Adipocyte (in vitro differentiated cells): ENCODE measurements around the gene ANAPC2.

Experiments used
- DNase-seq: peaks from one replicate; pipeline ENCODE4 v3.0.0-alpha.2; 2015; ENCODE audit warnings: low read depth
- H3K27me3 ChIP-seq: replicated peaks from 2 replicates; pipeline ENCODE4 v1.7.0; 2013; ENCODE audit warnings: mild to moderate bottlenecking, low read length, moderate library complexity; ENCODE audit not compliant: control insufficient read depth, insufficient read depth
- H3K36me3 ChIP-seq: 2 replicates; pipeline ENCODE4 v1.7.0; 2013; ENCODE audit warnings: low read length, mild to moderate bottlenecking, moderate library complexity; ENCODE audit not compliant: control insufficient read depth, insufficient read depth, severe bottlenecking
- H3K4me1 ChIP-seq: 2 replicates; pipeline ENCODE4 v1.7.0; 2013; ENCODE audit warnings: mild to moderate bottlenecking, low read length, moderate library complexity; ENCODE audit not compliant: control insufficient read depth, insufficient read depth
- H3K4me3 ChIP-seq: 2 replicates; pipeline ENCODE4 v1.7.0; 2013; ENCODE audit warnings: mild to moderate bottlenecking, low read length, moderate library complexity
- H3K9ac ChIP-seq: 2 replicates; pipeline ENCODE4 v1.7.0; 2013; ENCODE audit warnings: mild to moderate bottlenecking, low read length, moderate library complexity
- H3K9me3 ChIP-seq: 2 replicates; pipeline ENCODE4 v1.7.0; 2013; ENCODE audit warnings: mild to moderate bottlenecking, low read length, moderate library complexity; ENCODE audit not compliant: control insufficient read depth

ANAPC2 gene

GRCh38 chr9:137231372-137232039 lies 43.1 kb upstream of the ANAPC2 start:
- no peak for DNase-seq
- Histone ChIP-seq H3K27me3 (peaks cover 30% of the 10 kb centered on the region), H3K9me3 (no peaks in the 10 kb centered on the region), H3K36me3 (no peaks in the 10 kb centered on the region), H3K4me3 (no peak overlapping the region), H3K4me1 (peaks cover 10% of the 10 kb centered on the region), H3K9ac (no peak overlapping the region)

GRCh38 chr9:137230705-137231371 lies 42.5 kb upstream of the ANAPC2 start, which contains the start of gene SLC34A3:
Gene SLC34A3, plus strand, starts transcription at chr9:137230901. Its CDS starts 802 bp downstream, at chr9:137231703.
- no peak for DNase-seq
- H3K4me3 ChIP-seq, result no peak within 1 kb of the TSS

DNA sequence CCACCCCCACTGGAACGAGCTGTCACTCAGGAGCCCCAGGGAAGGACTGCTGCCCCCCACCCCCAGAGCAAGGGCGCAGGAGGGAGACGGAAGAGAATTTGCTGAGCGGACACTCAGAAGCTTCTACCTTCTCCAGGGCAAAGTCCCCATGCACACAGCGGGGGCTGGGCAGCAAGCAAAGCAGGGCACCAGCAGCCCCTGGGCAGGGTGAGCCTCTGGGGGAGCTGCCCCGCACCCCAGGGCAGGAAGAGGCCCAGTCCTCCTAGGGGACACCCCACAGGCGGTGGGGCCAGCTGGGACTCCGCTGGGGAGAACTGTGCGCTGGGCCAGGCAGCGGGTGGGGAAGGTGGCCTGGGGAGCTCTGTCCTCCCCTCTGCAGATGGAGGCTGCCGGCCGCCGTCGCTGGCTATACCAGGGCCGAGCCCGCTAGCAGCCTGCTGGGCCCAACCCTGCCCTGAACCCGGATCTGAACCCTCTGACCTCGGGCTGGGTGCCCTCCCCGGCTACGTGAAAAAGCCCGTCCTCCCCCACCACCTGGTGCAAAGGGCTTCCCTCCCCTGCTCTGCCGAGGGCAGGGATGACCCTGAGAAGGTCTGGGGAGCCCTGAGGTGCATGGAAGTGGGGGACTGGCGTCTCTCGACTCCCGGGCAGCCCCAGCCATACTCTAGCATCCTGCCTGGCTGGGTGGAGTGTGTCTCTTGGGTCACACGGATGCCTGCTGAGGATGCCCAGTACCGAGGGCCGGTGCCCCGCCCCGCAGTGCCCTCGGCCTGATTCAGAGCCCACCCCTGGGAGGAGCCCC lies 41.7 kb upstream of the ANAPC2 start:
- no peak overlapping the region for H3K9ac ChIP-seq
- H3K4me1 ChIP-seq, result peaks cover 5% of the 10 kb centered on the region
- no peak for DNase-seq
- peaks cover 24% of the 10 kb centered on the region for H3K27me3 ChIP-seq
- H3K4me3 ChIP-seq, result no peak overlapping the region
- H3K9me3 ChIP-seq, result no peaks in the 10 kb centered on the region
- H3K36me3 ChIP-seq, result no peaks in the 10 kb centered on the region

More at GRCh38 chr9:137230705-137231371, 42.5 kb upstream of the ANAPC2 start, which contains the start of gene SLC34A3:
- Histone ChIP-seq H3K36me3 (no peaks in the 10 kb centered on the region), H3K9me3 (no peaks in the 10 kb centered on the region), H3K4me1 (peaks cover 5% of the 10 kb centered on the region), H3K27me3 (peaks cover 30% of the 10 kb centered on the region), H3K9ac (no peak within 1 kb of the TSS)

DNA sequence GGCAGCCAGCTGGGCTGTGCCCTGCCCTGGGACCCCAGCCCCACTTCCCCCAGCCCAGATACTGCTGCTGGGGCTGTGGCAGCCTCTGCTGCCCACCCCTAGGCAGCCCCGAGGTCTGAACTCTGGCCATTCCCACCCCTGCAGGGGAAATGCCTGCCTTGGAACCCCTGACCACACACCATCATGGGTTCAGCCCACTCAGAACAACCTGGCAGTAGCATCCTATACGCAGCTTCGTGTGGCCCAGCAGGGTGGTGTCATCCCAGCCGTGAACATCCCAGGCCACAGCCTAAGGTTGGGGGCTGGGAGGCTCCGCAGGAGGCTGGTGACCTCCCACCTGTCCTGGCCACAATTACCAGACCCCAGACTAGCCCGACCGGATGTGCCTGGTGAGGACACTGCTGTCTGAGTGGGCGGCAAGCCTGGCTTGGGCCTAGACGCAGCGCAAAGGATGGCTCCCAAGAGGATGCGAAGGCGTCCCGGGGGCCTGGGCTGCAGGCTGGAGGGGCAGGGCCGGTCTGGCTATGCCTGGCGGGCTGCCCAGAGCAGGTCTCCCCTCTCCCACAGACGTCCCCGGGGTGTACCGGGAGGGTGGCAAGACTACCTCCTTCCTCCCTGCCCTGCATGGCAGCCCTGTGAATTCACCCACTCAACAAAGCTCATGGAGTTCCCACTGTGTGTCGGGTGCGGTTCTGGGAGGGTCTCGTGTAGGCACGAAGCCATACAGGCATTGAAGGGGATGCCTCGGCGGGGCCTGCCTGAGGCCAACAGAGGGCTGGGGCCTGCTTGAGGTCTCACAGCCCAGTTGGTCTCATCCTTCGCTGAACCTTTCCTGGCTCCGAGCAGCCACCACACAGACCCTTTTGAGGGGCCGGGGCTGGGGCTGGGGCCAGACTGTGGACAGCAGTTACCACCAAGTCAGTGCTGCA lies 40.9 kb upstream of the ANAPC2 start:
- H3K9me3 ChIP-seq, result no peaks in the 10 kb centered on the region
- no peak for DNase-seq
- peaks cover 24% of the 10 kb centered on the region for H3K27me3 ChIP-seq
- H3K36me3 ChIP-seq, result no peaks in the 10 kb centered on the region
- no peak overlapping the region for H3K4me3 ChIP-seq
- peaks cover 5% of the 10 kb centered on the region for H3K4me1 ChIP-seq
- H3K9ac ChIP-seq, result no peak overlapping the region

- Histone ChIP-seq H3K4me3 (no peak overlapping the region), H3K36me3 (no peaks in the 10 kb centered on the region), H3K9me3 (no peaks in the 10 kb centered on the region), H3K4me1 (peaks cover 9% of the 10 kb centered on the region), H3K9ac (no peak overlapping the region), H3K27me3 (peaks cover 24% of the 10 kb centered on the region)
- DNase-seq, result no peak
Observed at GRCh38 chr9:137228506-137228967, 40.2 kb upstream of the ANAPC2 start.

DNA sequence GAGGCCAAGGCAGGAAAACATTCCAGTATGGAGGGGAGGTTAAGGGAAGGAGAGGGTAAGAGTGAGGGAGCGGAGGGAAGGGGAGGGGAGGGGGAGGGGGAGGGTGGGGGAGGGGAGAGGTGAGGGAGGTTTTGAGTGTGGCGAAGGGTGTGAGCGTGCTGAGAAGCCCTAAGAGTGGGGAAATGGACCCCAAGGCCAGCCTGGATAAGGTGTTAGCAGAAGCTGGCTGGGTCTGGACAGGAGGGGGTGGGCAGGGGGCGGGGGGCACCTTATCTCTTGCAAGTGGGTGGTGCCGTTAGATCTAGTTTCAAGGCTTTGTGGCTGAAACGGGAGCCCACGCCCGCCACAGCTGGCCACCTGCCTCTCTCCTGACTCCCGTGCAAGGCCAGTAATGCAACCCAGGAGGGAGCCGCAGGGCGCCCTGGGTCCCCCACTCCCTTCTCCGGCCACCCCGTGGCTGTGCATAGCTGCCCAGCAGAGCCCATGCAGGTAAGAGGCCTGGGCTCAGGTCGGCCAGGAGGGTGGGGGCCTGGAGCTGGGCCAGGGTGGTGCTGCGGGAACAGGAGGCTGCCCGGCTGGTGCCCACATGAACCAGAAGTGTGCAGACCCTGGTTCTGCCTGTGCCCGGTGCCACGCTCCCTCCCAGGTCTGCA lies 39.6 kb upstream of the ANAPC2 start:
- Histone ChIP-seq H3K9ac (no peak overlapping the region), H3K27me3 (peaks cover 24% of the 10 kb centered on the region), H3K36me3 (no peaks in the 10 kb centered on the region), H3K4me1 (peaks cover 11% of the 10 kb centered on the region), H3K4me3 (no peak overlapping the region), H3K9me3 (no peaks in the 10 kb centered on the region)
- no peak for DNase-seq

DNA sequence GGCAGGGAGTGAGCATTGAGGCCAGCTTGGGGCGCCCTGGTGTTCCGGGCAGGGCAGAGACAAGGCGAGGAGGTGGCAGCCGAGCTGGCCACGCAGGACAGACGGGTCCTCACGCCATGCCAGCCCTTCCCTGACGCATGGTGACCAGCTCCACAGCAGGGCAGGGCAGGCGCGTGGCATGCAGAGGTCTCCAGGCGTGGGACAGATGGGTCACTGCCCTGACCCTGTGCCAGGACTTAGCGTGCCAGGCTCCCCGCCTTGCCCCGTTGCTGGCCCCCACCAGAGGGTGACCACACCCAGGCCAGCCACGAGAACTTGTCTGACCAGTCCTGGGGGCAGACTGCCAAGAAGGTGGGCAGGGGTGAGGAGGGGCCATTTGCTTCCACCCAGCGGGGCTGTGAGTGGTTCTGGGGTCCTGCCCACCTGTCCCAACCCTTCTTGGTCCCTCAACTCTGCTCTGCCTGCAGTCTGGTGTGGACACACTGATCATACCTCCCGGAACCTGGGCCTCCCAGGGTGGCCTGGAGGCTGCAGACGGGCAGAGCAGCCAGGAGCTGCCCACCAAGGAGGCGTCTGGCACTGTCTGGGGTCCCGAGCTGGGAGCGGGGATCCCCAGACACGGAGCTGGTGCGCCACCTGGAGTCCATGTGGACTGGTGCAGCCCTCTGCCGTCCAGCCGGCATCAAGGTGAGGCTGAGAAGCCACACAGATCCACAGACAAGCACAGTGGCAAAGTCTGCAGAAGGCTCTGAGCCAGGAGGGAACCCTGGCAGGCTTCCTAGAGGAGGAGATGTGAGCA lies 38.9 kb upstream of the ANAPC2 start, which contains the start of gene RNF224:
RNF224 (plus strand) TSS at position 449 of the 799 bp plus-strand sequence. CDS start 834 bp downstream, outside the sequence.
- Histone ChIP-seq H3K4me1 (peaks cover 15% of the 10 kb centered on the region), H3K4me3 (no peak within 1 kb of the TSS)
- peak; percentile 88 for DNase-seq

GRCh38 chr9:137226338-137227053 lies 38.1 kb upstream of the ANAPC2 start:
- Histone ChIP-seq H3K9me3 (no peaks in the 10 kb centered on the region), H3K36me3 (no peaks in the 10 kb centered on the region), H3K4me1 (peaks cover 15% of the 10 kb centered on the region), H3K9ac (peak overlapping the region; percentile 41), H3K4me3 (no peak overlapping the region), H3K27me3 (peaks cover 19% of the 10 kb centered on the region)
- no peak for DNase-seq

More for the DNA sequence above, 38.9 kb upstream of the ANAPC2 start, which contains the start of gene RNF224:
- H3K27me3 ChIP-seq, result peaks cover 24% of the 10 kb centered on the region
- H3K36me3 ChIP-seq, result no peaks in the 10 kb centered on the region
- H3K9ac ChIP-seq, result peak within 1 kb of the TSS; percentile 41
- no peaks in the 10 kb centered on the region for H3K9me3 ChIP-seq

DNA sequence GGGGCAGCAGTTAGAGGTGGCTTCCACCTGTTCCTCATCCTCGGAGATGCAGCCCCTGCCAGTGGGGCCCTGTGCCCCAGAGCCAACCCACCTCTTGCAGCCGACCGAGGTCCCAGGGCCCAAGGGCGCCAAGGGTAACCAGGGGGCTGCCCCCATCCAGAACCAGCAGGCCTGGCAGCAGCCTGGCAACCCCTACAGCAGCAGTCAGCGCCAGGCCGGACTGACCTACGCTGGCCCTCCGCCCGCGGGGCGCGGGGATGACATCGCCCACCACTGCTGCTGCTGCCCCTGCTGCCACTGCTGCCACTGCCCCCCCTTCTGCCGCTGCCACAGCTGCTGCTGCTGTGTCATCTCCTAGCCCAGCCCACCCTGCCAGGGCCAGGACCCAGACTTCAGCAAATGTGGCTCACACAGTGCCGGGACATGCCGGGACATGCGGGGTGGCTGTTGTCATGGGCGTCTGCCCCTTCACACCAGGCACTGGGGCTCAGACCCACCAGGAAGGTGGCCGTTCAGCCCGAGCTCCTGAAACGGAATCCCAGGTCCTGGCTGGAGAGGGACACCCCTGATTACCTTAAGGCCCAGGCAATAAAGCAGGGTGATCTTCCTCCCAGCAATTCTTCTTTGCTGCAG lies 37.5 kb upstream of the ANAPC2 start:
- Histone ChIP-seq H3K27me3 (peaks cover 17% of the 10 kb centered on the region), H3K9ac (no peak overlapping the region), H3K36me3 (no peaks in the 10 kb centered on the region), H3K4me1 (peaks cover 15% of the 10 kb centered on the region), H3K4me3 (no peak overlapping the region), H3K9me3 (no peaks in the 10 kb centered on the region)
- DNase-seq, result no peak
